ENCODE measurements around the gene BRD7.

DNA sequence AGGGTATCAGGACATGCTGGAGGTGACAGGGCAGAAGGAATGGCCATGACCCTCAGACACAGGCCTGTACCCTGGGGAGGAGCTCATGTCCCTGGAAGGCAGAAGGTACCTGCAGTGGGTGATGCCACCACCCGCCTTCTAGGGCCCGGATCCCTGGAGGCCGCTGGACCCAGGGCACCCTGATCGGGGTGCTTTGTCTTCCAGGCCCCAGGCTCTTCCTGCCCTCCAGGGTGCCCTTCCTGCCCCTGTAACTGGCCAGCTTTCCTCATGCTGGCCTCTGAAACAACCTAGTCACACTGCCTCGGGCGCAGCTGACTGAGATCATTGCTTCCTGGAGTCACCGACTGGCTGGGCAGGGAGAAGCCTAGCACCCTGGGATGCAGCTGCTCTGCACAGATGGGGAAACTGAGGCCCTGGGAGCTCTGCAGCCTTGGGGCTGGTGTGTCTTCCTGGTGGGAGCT lies 96.6 kb downstream of the BRD7 start:
- TF ChIP-seq, protein P1, sequence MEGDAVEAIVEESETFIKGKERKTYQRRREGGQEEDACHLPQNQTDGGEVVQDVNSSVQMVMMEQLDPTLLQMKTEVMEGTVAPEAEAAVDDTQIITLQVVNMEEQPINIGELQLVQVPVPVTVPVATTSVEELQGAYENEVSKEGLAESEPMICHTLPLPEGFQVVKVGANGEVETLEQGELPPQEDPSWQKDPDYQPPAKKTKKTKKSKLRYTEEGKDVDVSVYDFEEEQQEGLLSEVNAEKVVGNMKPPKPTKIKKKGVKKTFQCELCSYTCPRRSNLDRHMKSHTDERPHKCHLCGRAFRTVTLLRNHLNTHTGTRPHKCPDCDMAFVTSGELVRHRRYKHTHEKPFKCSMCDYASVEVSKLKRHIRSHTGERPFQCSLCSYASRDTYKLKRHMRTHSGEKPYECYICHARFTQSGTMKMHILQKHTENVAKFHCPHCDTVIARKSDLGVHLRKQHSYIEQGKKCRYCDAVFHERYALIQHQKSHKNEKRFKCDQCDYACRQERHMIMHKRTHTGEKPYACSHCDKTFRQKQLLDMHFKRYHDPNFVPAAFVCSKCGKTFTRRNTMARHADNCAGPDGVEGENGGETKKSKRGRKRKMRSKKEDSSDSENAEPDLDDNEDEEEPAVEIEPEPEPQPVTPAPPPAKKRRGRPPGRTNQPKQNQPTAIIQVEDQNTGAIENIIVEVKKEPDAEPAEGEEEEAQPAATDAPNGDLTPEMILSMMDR (IDR thresholded peaks at IDR 0.05): no peak
- no peak for TF ChIP-seq POLR2A (IDR thresholded peaks at IDR 0.05)
